HUES48 (cell line): Measurements from ENCODE around the gene ACBD7.

Source experiments
- H3K27ac ChIP-seq: one replicate; pipeline ENCODE4 v1.7.0; 2013; ENCODE audit warnings: low read depth, low read length, inconsistent platforms
- H3K27me3 ChIP-seq: 2 replicates; pipeline ENCODE4 v1.6.1; 2013; ENCODE audit warnings: mild to moderate bottlenecking, low read length; ENCODE audit not compliant: control insufficient read depth, insufficient read depth
- H3K36me3 ChIP-seq: 2 replicates; pipeline ENCODE4 v1.6.1; 2013; ENCODE audit warnings: low read length; ENCODE audit not compliant: control insufficient read depth, insufficient read depth
- H3K4me1 ChIP-seq: 2 replicates; pipeline ENCODE4 v1.6.1; 2013; ENCODE audit warnings: mild to moderate bottlenecking, low read length; ENCODE audit not compliant: control insufficient read depth, insufficient read depth
- H3K4me3 ChIP-seq: 2 replicates; pipeline ENCODE4 v1.5.1; 2013; ENCODE audit warnings: mild to moderate bottlenecking, low read depth, low read length
- H3K9ac ChIP-seq: 2 replicates; pipeline ENCODE4 v1.6.1; 2013; ENCODE audit warnings: mild to moderate bottlenecking, low read depth, low read length, moderate library complexity
- H3K9me3 ChIP-seq: 2 replicates; pipeline ENCODE4 v1.6.1; 2013; ENCODE audit warnings: low read length; ENCODE audit not compliant: control insufficient read depth, insufficient read depth

The ACBD7 gene

DNA sequence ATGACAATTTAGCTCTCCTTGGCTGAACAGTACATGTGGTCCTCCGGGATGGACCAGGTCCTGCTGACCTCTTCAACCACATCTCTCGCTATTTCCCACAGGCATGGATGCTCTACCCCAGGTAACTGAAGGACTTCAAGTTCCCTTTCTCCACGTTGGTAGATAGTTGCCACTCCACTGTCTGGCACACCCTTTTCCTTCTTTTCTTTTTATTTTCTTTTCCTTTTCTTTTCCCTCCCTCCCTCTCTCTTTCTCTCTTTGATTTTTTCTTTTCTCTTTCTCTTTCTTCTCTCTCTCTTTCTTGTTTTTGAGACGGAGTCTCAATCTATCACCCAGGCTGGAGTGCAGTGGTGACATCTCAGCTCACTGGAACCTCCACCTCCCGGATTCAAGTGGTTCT is 2.8 kb upstream of the ACBD7 start:
- Histone ChIP-seq H3K27ac (no peak overlapping the region), H3K9me3 (no peaks in the 10 kb centered on the region), H3K4me3 (no peak overlapping the region), H3K27me3 (no peaks in the 10 kb centered on the region), H3K36me3 (no peaks in the 10 kb centered on the region), H3K9ac (no peak overlapping the region), H3K4me1 (no peaks in the 10 kb centered on the region)

DNA sequence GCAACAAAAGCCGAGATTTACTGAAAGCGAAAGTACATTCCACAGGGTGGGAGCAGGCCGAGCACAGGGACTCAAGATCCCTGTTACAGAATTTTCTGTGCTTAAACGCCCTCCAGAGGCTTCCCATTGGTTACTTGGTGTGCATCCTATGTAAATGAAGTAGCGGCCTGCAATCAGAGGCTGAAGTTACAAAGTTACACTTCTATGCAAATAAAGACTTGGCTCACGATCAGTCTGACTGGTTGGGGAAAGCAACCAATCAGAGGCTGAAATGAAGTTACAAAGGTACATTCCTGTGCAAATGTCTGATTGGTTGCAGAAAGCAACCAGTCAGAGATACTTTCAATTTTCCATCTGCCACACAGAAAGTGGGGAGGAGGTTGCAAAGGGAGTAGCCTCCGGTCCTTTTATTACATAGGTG is 4.1 kb downstream of the ACBD7 start:
- no peaks in the 10 kb centered on the region for H3K9me3 ChIP-seq

DNA sequence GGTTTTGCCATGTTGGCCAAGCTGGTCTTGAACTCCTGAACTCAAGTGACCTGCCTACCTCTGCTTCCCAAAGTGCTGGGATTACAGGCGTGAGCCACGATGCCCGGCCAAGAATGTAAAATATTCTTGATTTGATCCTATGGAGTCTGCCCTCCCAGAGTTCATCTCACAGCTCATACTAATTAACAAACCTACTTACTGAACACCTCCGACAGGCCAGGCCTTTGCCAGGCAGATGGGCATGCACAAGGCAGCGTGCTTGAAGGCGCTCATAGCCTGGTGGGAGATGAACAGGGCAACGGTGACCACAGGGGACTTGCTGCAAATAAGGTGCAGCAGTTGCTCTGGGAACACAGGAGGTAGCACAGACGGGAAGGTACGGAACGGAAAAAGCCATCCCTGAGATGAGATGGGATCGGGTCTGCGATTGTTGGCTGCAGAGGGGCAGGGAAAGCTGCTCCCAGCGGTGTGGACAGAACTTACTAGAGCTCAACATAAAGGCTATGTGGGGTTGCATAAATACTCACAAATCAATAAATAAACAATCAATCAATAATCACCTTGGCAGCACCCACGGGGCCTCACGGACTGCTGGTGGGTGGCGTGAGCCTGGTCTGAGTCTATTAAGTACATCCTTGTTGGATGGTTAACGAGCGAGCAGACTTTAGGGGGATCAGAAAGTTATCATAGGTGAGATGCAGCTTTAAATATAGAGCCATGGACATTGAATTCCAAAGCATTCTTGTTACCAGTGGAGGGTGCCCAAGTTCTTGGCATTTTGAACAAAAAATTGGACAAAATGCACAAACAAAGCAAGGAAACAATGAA is 4.7 kb downstream of the ACBD7 start:
- peak overlapping the region; percentile 19; the same call in 1 of the 2 replicates for H3K4me3 ChIP-seq

More for the DNA sequence above, 4.1 kb downstream of the ACBD7 start:
- Histone ChIP-seq H3K36me3 (no peaks in the 10 kb centered on the region), H3K4me1 (peaks cover 12% of the 10 kb centered on the region), H3K9ac (0 out of 2 replicates have a peak overlapping the region, but pooled peaks have one; percentile 10), H3K27me3 (no peaks in the 10 kb centered on the region), H3K27ac (no peak overlapping the region), H3K4me3 (peak overlapping the region; percentile 19; the same call in 1 of the 2 replicates)

DNA sequence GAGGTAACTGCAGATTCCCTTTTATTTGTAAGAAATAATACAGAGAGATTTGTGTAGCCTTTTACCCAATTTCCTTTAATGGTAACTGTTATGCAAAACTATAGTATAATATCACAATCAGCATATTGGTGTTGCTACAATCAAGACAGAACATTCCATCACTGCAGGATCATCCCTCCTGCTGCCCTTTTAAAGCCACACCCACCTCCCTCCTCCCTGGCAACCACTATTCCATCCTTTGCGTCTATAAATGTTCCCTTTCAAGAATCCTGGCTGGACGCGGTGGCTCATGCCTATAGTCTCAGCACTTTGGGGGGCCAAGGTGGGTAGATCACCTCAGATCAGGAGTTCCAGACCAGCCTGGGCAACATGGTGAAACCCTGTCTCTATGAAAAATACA is 13.2 kb downstream of the ACBD7 start:
- Histone ChIP-seq H3K27me3 (no peaks in the 10 kb centered on the region), H3K36me3 (peaks cover 2% of the 10 kb centered on the region; the same call in 1 of the 2 replicates), H3K9me3 (peaks cover 26% of the 10 kb centered on the region), H3K27ac (no peak overlapping the region), H3K4me3 (no peak overlapping the region), H3K4me1 (no peaks in the 10 kb centered on the region), H3K9ac (no peak overlapping the region)

More for the DNA sequence above, 4.7 kb downstream of the ACBD7 start:
- no peaks in the 10 kb centered on the region for H3K36me3 ChIP-seq
- peaks cover 12% of the 10 kb centered on the region for H3K4me1 ChIP-seq
- 0 out of 2 replicates have a peak overlapping the region, but pooled peaks have one; percentile 10 for H3K9ac ChIP-seq
- no peak overlapping the region for H3K27ac ChIP-seq
- no peaks in the 10 kb centered on the region for H3K27me3 ChIP-seq
- H3K9me3 ChIP-seq, result no peaks in the 10 kb centered on the region

DNA sequence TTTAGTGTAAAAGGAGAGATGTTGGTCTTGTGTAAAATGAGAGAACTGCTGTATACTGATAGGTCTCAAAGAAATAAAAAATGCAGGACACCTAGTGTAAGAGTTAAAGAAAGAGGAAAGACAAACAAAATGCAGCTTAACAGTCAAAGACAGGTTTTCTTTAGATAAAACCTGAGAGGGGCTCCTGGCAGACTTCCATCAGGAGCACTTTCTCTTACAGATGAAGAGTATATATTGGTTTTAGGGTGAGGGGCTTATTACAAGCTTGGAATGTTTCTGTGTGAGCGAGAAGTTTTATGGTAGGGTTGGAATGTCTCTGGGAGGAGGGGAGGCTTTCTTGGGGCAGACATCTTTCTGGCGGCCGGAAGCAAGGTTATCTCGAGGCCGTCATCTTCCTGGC is 16.2 kb downstream of the ACBD7 start:
- Histone ChIP-seq H3K9me3 (peaks cover 26% of the 10 kb centered on the region), H3K4me1 (no peaks in the 10 kb centered on the region), H3K36me3 (peaks cover 2% of the 10 kb centered on the region; the same call in 1 of the 2 replicates), H3K27ac (no peak overlapping the region), H3K9ac (no peak overlapping the region), H3K27me3 (no peaks in the 10 kb centered on the region), H3K4me3 (no peak overlapping the region)

DNA sequence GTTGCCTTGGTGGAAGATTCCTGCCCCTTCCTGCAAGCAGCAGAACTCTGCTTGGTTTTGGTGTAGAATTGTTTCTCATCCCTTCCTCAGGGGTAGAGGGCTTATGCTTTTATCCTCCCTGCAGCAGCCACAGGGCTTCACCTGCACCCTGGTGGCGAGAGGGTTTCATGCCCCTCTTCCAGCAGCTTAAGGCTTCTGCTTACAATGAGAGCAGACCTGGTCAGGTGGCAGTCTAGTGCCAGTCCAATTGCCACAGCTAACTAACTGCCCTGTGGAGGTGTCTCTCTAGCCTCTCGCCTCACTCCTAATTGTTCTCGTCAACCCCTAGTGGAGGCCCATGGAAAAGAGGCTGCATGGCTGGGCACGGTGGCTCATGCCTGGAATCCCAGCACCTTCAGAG is 19.3 kb downstream of the ACBD7 start:
- no peak overlapping the region for H3K4me3 ChIP-seq
- no peak overlapping the region for H3K9ac ChIP-seq
- no peaks in the 10 kb centered on the region for H3K27me3 ChIP-seq
- H3K36me3 ChIP-seq, result no peaks in the 10 kb centered on the region; the same call in 1 of the 2 replicates
- peaks cover 26% of the 10 kb centered on the region for H3K9me3 ChIP-seq
- no peak overlapping the region for H3K27ac ChIP-seq
- H3K4me1 ChIP-seq, result no peaks in the 10 kb centered on the region

DNA sequence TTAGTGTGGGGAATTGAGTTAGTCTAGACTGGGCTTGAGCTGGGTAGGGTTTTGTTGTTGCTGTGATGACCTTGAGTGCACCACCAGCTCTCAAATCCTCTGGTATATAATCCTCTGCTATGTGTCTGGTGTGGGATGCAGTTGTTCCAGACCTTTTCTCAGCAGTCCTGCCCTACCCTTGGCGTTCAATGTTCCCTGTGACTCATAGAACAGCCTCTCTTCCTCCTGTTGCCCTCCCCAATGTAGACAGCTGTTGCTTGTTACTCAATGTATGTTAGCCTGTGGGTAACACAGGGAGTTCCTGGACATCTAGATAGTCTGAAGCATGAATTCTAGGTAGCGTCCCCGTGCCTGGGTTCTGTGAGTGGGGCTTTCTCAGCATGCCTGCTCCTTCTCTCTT is 19.8 kb downstream of the ACBD7 start:
- no peaks in the 10 kb centered on the region for H3K4me1 ChIP-seq
- H3K4me3 ChIP-seq, result no peak overlapping the region
- peaks cover 25% of the 10 kb centered on the region for H3K9me3 ChIP-seq
- no peaks in the 10 kb centered on the region for H3K27me3 ChIP-seq
- no peaks in the 10 kb centered on the region; the same call in 1 of the 2 replicates for H3K36me3 ChIP-seq
- H3K27ac ChIP-seq, result no peak overlapping the region
- no peak overlapping the region for H3K9ac ChIP-seq

DNA sequence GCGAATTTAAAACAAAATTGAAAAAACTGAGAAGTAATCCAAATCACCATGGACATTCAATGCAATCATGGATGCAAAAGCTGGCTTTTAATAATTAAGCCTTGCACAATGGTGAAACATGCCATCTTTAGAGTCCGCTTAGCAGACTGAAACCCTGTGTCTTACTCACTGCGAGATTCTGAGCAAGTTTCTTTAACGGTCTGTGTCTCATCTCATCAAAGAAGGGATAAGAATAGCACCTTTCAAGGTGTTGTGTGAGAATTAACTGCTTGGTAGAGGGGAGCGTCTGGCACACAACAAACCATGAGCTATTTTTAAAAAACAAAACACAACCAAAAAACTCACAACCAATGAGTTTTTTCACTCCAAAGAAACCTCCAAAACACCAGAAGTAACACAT is 21.4 kb downstream of the ACBD7 start:
- Histone ChIP-seq H3K9me3 (peaks cover 10% of the 10 kb centered on the region), H3K4me1 (no peaks in the 10 kb centered on the region), H3K36me3 (no peaks in the 10 kb centered on the region), H3K27ac (no peak overlapping the region), H3K9ac (no peak overlapping the region), H3K4me3 (no peak overlapping the region), H3K27me3 (no peaks in the 10 kb centered on the region)

DNA sequence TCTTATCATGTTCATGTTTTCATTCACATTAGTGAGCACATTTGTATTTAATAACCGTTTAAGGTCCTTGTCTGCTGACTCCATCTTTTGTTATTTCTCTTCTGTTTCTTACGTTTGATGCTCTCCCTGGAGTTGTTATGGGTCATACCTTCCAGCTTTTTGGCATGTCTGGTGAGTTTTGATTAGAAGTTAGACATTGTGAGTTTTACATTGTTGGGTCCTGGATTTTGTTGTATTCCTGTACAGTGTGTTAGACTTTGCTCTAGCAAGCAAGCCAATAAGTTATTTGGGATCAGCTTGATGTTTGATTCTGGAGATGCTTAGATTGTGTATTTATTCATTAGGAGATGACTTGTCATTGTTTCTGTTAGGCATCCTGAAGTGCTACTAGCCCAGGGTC is 27.9 kb downstream of the ACBD7 start:
- no peak overlapping the region for H3K4me3 ChIP-seq
- H3K9ac ChIP-seq, result no peak overlapping the region
- no peaks in the 10 kb centered on the region for H3K36me3 ChIP-seq
- no peak overlapping the region for H3K27ac ChIP-seq
- H3K9me3 ChIP-seq, result peaks cover 5% of the 10 kb centered on the region; the same call in 1 of the 2 replicates
- no peaks in the 10 kb centered on the region for H3K4me1 ChIP-seq
- H3K27me3 ChIP-seq, result no peaks in the 10 kb centered on the region

DNA sequence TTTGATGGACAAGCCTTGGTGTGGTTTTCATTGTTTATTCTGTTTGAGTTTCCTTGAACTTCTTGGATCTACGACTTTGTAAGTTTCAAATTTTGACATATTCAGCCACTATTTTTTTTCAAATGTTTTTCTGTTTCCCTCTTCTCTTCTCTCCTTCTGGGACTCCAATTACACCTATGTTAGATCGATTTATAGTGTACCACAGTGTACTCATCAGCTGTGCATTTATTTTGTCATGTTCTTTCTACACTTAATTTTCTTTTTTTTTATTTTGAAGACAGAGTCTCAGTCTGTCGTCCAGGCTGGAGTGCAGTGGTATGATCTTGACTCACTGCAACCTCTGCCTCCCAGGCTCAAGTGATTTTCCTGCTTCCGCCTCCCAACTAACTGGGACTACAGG is 28.7 kb downstream of the ACBD7 start:
- no peaks in the 10 kb centered on the region for H3K27me3 ChIP-seq
- no peaks in the 10 kb centered on the region for H3K4me1 ChIP-seq
- H3K36me3 ChIP-seq, result no peaks in the 10 kb centered on the region
- no peak overlapping the region for H3K9ac ChIP-seq
- H3K27ac ChIP-seq, result no peak overlapping the region
- H3K4me3 ChIP-seq, result no peak overlapping the region
- peaks cover 5% of the 10 kb centered on the region; the same call in 1 of the 2 replicates for H3K9me3 ChIP-seq

DNA sequence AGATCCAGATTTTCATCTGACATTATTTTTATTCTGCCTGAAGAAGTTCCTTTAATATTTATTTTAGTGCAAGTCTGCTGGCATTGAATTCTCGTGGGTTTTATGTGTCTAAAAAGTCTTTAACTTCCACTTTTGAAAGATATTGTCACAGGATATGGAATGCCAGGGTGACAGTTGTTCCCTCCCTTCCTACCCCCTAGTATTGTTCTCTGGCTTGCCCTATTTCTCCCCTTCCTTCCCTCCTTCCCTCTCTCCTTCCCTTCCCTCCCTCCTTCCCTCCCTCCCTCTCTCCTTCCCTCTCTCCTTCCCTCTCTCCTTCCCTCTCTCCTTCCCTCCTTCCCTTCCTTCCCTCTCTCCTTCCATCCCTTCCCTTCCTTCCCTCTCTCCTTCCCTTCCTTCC is 29.9 kb downstream of the ACBD7 start:
- H3K27me3 ChIP-seq, result no peaks in the 10 kb centered on the region
- no peaks in the 10 kb centered on the region for H3K4me1 ChIP-seq
- no peak overlapping the region for H3K27ac ChIP-seq
- no peaks in the 10 kb centered on the region for H3K36me3 ChIP-seq
- H3K4me3 ChIP-seq, result no peak overlapping the region
- peaks cover 5% of the 10 kb centered on the region; the same call in 1 of the 2 replicates for H3K9me3 ChIP-seq
- H3K9ac ChIP-seq, result no peak overlapping the region
